ENCODE results near the gene ANKUB1. TPM values are rescaled to one million over a fixed set of nuclear protein-coding genes. Genes with fewer than 3 reads are reported as not detected.

Gene ANKUB1
- polyA plus RNA-seq, 3 donors, result 0.05 TPM; not detected in 2

DNA sequence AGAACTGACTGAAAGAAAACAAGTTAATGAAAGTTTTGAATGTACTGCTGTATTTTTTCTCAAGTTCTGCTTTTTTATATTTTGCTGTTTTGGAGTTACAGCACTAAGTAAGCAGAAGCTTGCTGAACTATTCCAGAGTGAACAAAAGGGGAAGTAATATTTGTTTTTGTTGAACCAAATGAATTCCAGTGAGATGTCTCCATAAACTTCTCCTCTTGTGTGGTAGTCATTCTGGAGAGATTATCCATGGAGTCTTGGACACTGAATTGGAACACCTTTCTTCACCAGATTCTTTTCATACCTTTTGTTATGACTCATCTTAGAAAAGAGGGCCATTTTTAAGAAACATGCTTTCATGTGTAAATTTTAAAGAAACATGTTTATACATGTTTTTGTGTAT is 8.8 kb downstream of the ANKUB1 start:
- Histone ChIP-seq H3K79me2 (ENCODE audit: insufficient read depth, low read length) (no peaks in the 10 kb centered on the region), H3K4me1 (ENCODE audit: control insufficient read depth in 1 of 2, insufficient read depth in 2 of 2, low read length in 2 of 2) (peaks cover 44 to 52% of the 10 kb centered on the region in 2 donors), H3K36me3 (replicated peaks in 1 of 2; ENCODE audit: control insufficient read depth in 1 of 2, insufficient read depth in 2 of 2, low read length in 2 of 2) (no peaks in the 10 kb centered on the region), H2AFZ (ENCODE audit: insufficient read depth, low read depth, low read length, poor library complexity, severe bottlenecking) (no peak overlapping the region), H4K20me1 (ENCODE audit: insufficient read depth, low read length) (no peaks in the 10 kb centered on the region), H3K9me3 (replicated peaks in 1 of 2; ENCODE audit: control insufficient read depth in 1 of 2, insufficient read depth in 1 of 2, low read length in 2 of 2) (no peaks in the 10 kb centered on the region), H3K27ac (ENCODE audit: low read depth in 1 of 2, low read length in 2 of 2) (peak overlapping the region in 1 of 2 donors; percentile 70), H3K4me2 (replicated peaks; ENCODE audit: extremely low read depth, low read length, poor library complexity, severe bottlenecking) (peak overlapping the region; percentile 49), H3K9ac (ENCODE audit: insufficient read depth, low read length, poor library complexity, severe bottlenecking) (no peak overlapping the region), H3K27me3 (ENCODE audit: control insufficient read depth in 2 of 2, insufficient read depth in 2 of 2, low read length in 2 of 2) (no peaks in the 10 kb centered on the region), H3K4me3 (replicated peaks in 1 of 3; ENCODE audit: low read depth in 2 of 3, low read length in 3 of 3) (peak overlapping the region in 1 of 3 experiments; percentile 53)
- DNase-seq, result peak; percentile 51 to 84 (median 71)
- peaks cover 0 to 2% (median 0%) of the 10 kb centered on the region in 7 donors for H3K9me3 Mint-ChIP-seq
- H3K27ac Mint-ChIP-seq, result peak overlapping the region; percentile 86 to 94 (median 90)
- peaks cover 48% of the 10 kb centered on the region for H3K4me1 Mint-ChIP-seq
- no peaks in the 10 kb centered on the region for H3K36me3 Mint-ChIP-seq
- H3K27me3 Mint-ChIP-seq (ENCODE audit: low read depth in 3 of 3), result no peaks in the 10 kb centered on the region
- peak overlapping the region in 1 of 2 donors; percentile 78 for H3K4me3 Mint-ChIP-seq
- TF ChIP-seq CTCF (IDR thresholded peaks at IDR 0.05), result no peak
- intact Hi-C loops (cut with micrococcal nuclease), result no loop called here

DNA sequence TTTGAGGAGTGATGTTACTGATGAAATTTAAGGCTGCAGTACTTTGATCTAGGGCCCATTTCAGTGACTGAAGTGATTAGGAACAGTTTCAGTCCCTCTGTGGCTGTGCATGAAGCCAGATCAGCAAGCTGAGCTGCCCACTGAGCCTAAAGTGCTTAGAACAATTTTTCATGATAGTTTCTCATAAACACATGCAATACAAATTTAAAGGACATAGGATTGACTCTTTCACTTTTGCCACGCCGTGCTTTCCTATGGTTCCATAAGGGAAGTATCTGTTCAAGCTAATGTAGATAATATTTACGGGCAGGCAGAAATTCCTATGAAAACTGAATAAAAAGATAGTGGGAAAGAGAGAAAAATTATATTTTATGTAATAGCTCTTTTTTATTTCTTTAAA is 10.6 kb downstream of the ANKUB1 start:
- Mint-ChIP-seq H3K36me3 (no peaks in the 10 kb centered on the region), H3K4me3 (peak overlapping the region; percentile 50 to 63)

More for the DNA sequence above, 10.6 kb downstream of the ANKUB1 start:
- Mint-ChIP-seq H3K27ac (peak overlapping the region; percentile 85 to 95 (median 94)), H3K4me1 (peaks cover 44% of the 10 kb centered on the region), H3K27me3 (ENCODE audit: low read depth in 3 of 3) (peaks cover 0 to 2% (median 0%) of the 10 kb centered on the region in 3 donors), H3K9me3 (peaks cover 0 to 2% (median 0%) of the 10 kb centered on the region in 7 donors)
- Histone ChIP-seq H3K4me1 (ENCODE audit: control insufficient read depth in 1 of 2, insufficient read depth in 2 of 2, low read length in 2 of 2) (peaks cover 44 to 52% of the 10 kb centered on the region in 2 donors), H2AFZ (ENCODE audit: insufficient read depth, low read depth, low read length, poor library complexity, severe bottlenecking) (no peak overlapping the region), H3K9me3 (replicated peaks in 1 of 2; ENCODE audit: control insufficient read depth in 1 of 2, insufficient read depth in 1 of 2, low read length in 2 of 2) (no peaks in the 10 kb centered on the region), H3K36me3 (replicated peaks in 1 of 2; ENCODE audit: control insufficient read depth in 1 of 2, insufficient read depth in 2 of 2, low read length in 2 of 2) (no peaks in the 10 kb centered on the region), H3K27me3 (ENCODE audit: control insufficient read depth in 2 of 2, insufficient read depth in 2 of 2, low read length in 2 of 2) (no peaks in the 10 kb centered on the region), H3K4me2 (replicated peaks; ENCODE audit: extremely low read depth, low read length, poor library complexity, severe bottlenecking) (peak overlapping the region; percentile 64), H3K9ac (ENCODE audit: insufficient read depth, low read length, poor library complexity, severe bottlenecking) (no peak overlapping the region), H3K4me3 (replicated peaks in 1 of 3; ENCODE audit: low read depth in 2 of 3, low read length in 3 of 3) (peak overlapping the region in 2 of 3 experiments; percentile 16 to 58), H3K79me2 (ENCODE audit: insufficient read depth, low read length) (no peaks in the 10 kb centered on the region), H4K20me1 (ENCODE audit: insufficient read depth, low read length) (no peaks in the 10 kb centered on the region), H3K27ac (ENCODE audit: low read depth in 1 of 2, low read length in 2 of 2) (peak overlapping the region; percentile 70 to 85)
- TF ChIP-seq CTCF (IDR thresholded peaks at IDR 0.05), result no peak
- no CpG with 5 or more reads among the region's 3 CpGs for WGBS (ENCODE audit: insufficient coverage)
- intact Hi-C loops (cut with micrococcal nuclease), result no loop called here
- DNase-seq, result no peak

Data from CD14-positive monocyte (primary cell).